GM23338 (cell line): ENCODE measurements around the gene CUEDC1. TPM values are rescaled to one million over a fixed set of nuclear protein-coding genes. Genes with fewer than 3 reads are reported as not detected.
A peak's percentile ranks its signal among the peaks of the same experiment; 100 is the strongest.

Source experiments
- ATAC-seq: fragments of 200-7000 bp; cut with Tn5 transposase; 3 replicates; pipeline ENCODE4 v1.9.1; 2020
- DNase-seq: peaks from one replicate; pipeline ENCODE4 v3.0.0-alpha.2; 2015; ENCODE audit warnings: low spot score
- H2AFZ ChIP-seq: fragments of 200-600 bp; sonication (generic); 2 replicates; pipeline ENCODE4 v1.8.0; 2016; ENCODE audit warnings: antibody characterized with exemption, mild to moderate bottlenecking, moderate library complexity
- H3F3A ChIP-seq: fragments of 200-600 bp; sonication (generic); replicated peaks from 2 replicates; pipeline ENCODE4 v1.8.0; 2017; ENCODE audit warnings: antibody characterized with exemption, mixed run types, low read depth
- H3K27ac ChIP-seq: fragments of 200-600 bp; sonication (generic); 2 replicates; pipeline ENCODE4 v1.6.1; 2016; ENCODE audit warnings: low read depth
- H3K27me3 ChIP-seq: fragments of 200-600 bp; sonication (generic); 2 replicates; pipeline ENCODE4 v1.8.0; 2016; ENCODE audit warnings: mild to moderate bottlenecking, mixed run types, moderate library complexity; ENCODE audit not compliant: insufficient read depth
- H3K36me3 ChIP-seq: fragments of 200-600 bp; sonication (generic); 2 replicates; pipeline ENCODE4 v1.8.0; 2016; ENCODE audit warnings: mild to moderate bottlenecking; ENCODE audit not compliant: insufficient read depth
- H3K4me1 ChIP-seq: fragments of 200-600 bp; sonication (generic); 2 replicates; pipeline ENCODE4 v1.8.0; 2016; ENCODE audit warnings: mild to moderate bottlenecking, moderate library complexity; ENCODE audit not compliant: insufficient read depth
- H3K4me2 ChIP-seq: fragments of 200-600 bp; sonication (generic); 2 replicates; pipeline ENCODE4 v1.7.1; 2017; ENCODE audit warnings: mixed run types
- H3K4me3 ChIP-seq: fragments of 200-600 bp; sonication (generic); 2 replicates; pipeline ENCODE4 v1.6.1; 2016; ENCODE audit warnings: mixed run types
- H3K79me2 ChIP-seq: fragments of 200-600 bp; sonication (generic); replicated peaks from 2 replicates; pipeline ENCODE4 v1.8.0; 2017; ENCODE audit warnings: mild to moderate bottlenecking; ENCODE audit not compliant: insufficient read depth
- H3K9me2 ChIP-seq: fragments of 200-600 bp; sonication (generic); 2 replicates; pipeline ENCODE4 v1.8.0; 2017; ENCODE audit not compliant: insufficient read depth
- H4K20me1 ChIP-seq: fragments of 200-600 bp; sonication (generic); replicated peaks from 2 replicates; pipeline ENCODE4 v1.8.0; 2017; ENCODE audit warnings: mild to moderate bottlenecking; ENCODE audit not compliant: insufficient read depth
- H3K27ac Mint-ChIP-seq: 2 replicates; pipeline ENCODE4 v1.8.0; 2020; ENCODE audit warnings: inconsistent platforms, mild to moderate bottlenecking, moderate library complexity, mixed read lengths
- H3K27me3 Mint-ChIP-seq: 3 replicates; pipeline ENCODE4 v1.8.0; 2022; ENCODE audit warnings: low read depth, mild to moderate bottlenecking, moderate library complexity, mixed read lengths, inconsistent platforms; ENCODE audit not compliant: insufficient read depth, poor library complexity
- H3K36me3 Mint-ChIP-seq: 3 replicates; pipeline ENCODE4 v1.8.0; 2021; ENCODE audit warnings: low read depth, mild to moderate bottlenecking, inconsistent platforms, moderate library complexity, mixed read lengths
- H3K4me1 Mint-ChIP-seq: 3 replicates; pipeline ENCODE4 v1.8.0; 2020; ENCODE audit warnings: mild to moderate bottlenecking, inconsistent platforms, mixed read lengths
- H3K4me3 Mint-ChIP-seq: 3 replicates; pipeline ENCODE4 v1.8.0; 2021; ENCODE audit warnings: moderate library complexity, mild to moderate bottlenecking, inconsistent platforms, mixed read lengths
- H3K9me3 Mint-ChIP-seq: 3 replicates; pipeline ENCODE4 v1.8.0; 2020; ENCODE audit warnings: moderate library complexity, mild to moderate bottlenecking, inconsistent platforms, mixed read lengths
- CREB1 ChIP-seq: fragments of 250-450 bp; sonication (Bioruptor Pico); IDR thresholded peaks from 2 replicates; pipeline ENCODE4 v1.5.0; 2020; ENCODE audit warnings: low read depth, mild to moderate bottlenecking, moderate library complexity
- EZH2phosphoT487 ChIP-seq: fragments of 200-600 bp; sonication (generic); IDR thresholded peaks from one replicate; pipeline ENCODE4 v1.8.1; 2018; ENCODE audit warnings: antibody characterized with exemption; ENCODE audit not compliant: unreplicated experiment
- JUNB ChIP-seq: IDR thresholded peaks from one replicate; pipeline ENCODE4 v1.6.1; 2016; ENCODE audit warnings: antibody characterized with exemption; ENCODE audit not compliant: unreplicated experiment
- POLR2AphosphoS5 ChIP-seq: IDR thresholded peaks from 2 replicates; pipeline ENCODE4 v1.6.1; 2016; ENCODE audit warnings: antibody characterized with exemption, low read depth
- STAT1 ChIP-seq: IDR thresholded peaks from one replicate; pipeline ENCODE4 v1.6.1; 2016; ENCODE audit warnings: antibody characterized with exemption; ENCODE audit not compliant: unreplicated experiment
- ZNF114 ChIP-seq: fragments of 250-450 bp; sonication (Bioruptor Pico); IDR thresholded peaks from 2 replicates; pipeline ENCODE4 v1.5.0; 2020; ENCODE audit warnings: mild to moderate bottlenecking, moderate library complexity
- polyA plus RNA-seq: library from polyadenylated mRNA; unstranded; fragments of >200 nt; fragmentation: Nextera tagmentation; extraction: Ambion mirVana; gene quantifications from 2 replicates; pipeline ENCODE4 v1.2.1, GENCODE V29; 2016
- total RNA-seq: library from RNA; depleted of rRNA; stranded (reverse); fragments of >200 nt; shearing (Covaris generic); gene quantifications from 2 replicates; pipeline ENCODE4 v1.2.3, GENCODE V29; 2014
- TF ChIP-seq, protein P1 (sequence below): IDR thresholded peaks from one replicate; pipeline ENCODE4 v1.6.1; 2018; ENCODE audit warnings: antibody characterized with exemption; ENCODE audit not compliant: unreplicated experiment
- TF ChIP-seq, protein P2 (sequence below): IDR thresholded peaks from 2 replicates; pipeline ENCODE4 v1.6.1; 2016; ENCODE audit warnings: antibody characterized with exemption
- TF ChIP-seq, protein P3 (sequence below), 2 experiments: fragments of 200-600 bp in 1 of 2; sonication (generic) in 1 of 2; conservative IDR thresholded peaks; 2 replicates each; pipeline versions ENCODE4 v1.5.1 to v1.6.1; 2016 to 2017; ENCODE audit warnings: antibody characterized with exemption in 2 of 2, low read depth in 2 of 2, mild to moderate bottlenecking in 2 of 2, moderate library complexity in 1 of 2
- TF ChIP-seq, protein P4 (sequence below): fragments of 250-450 bp; sonication (Bioruptor Pico); IDR thresholded peaks from 2 replicates; pipeline ENCODE4 v1.5.0; 2020; ENCODE audit warnings: mild to moderate bottlenecking, moderate library complexity

The CUEDC1 gene
- total and polyA plus RNA-seq, 2 experiments from 2014 or later, result 3.0 to 7.7 TPM

DNA sequence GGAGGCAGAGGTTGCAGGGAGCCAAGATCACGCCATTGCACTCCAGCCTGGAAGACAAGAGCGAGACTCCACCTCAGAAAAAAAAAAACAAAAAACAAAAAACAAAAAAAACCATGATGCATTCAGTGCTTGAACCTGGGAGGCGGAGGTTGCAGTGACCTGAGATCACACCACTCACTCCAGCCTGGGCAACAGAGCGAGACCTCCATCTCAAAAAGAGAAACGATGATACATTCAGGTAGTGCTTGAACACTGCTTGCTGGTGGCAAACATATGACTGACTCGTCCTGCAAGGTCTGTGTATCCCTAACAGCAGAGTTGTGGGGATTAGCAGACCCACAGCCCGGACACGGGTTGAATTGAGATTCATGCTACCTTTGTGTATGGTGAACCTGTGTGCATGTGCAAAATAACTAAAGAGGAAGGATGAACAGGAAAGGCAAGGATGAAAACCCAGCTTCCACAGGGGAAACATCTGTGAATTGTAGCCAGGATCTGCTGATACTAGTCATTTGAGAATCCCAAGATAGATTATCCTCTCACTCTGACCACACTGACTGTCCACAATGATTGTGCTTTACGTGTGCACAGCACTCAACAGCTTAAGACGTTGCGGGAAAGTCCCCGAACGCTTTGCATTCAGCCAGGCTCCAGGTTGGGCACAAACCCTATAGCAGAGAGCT lies 53.0 kb downstream of the CUEDC1 start:
- H3K79me2 ChIP-seq, result no peaks in the 10 kb centered on the region
- peaks cover 30% of the 10 kb centered on the region for H3K4me1 ChIP-seq
- 0 out of 2 replicates have a peak, but pooled peaks cover 4% of the 10 kb centered on the region for H3F3A ChIP-seq
- no peaks in the 10 kb centered on the region; the same call in 2 of the 3 replicates for H3K9me3 Mint-ChIP-seq
- no peak for ATAC-seq
- H4K20me1 ChIP-seq, result no peaks in the 10 kb centered on the region
- no peak overlapping the region for H3K27ac ChIP-seq
- peaks cover 69% of the 10 kb centered on the region for H3K4me1 Mint-ChIP-seq
- DNase-seq, result no peak
- no peak overlapping the region for H2AFZ ChIP-seq
- H3K4me3 ChIP-seq, result no peak overlapping the region
- 0 out of 2 replicates have a peak overlapping the region, but pooled peaks have one; percentile 52 for H3K27ac Mint-ChIP-seq
- no peaks in the 10 kb centered on the region; the same call in 2 of the 3 replicates for H3K36me3 Mint-ChIP-seq
- H3K9me2 ChIP-seq, result no peaks in the 10 kb centered on the region
- no peak for TF ChIP-seq JUNB
- TF ChIP-seq, protein P1, sequence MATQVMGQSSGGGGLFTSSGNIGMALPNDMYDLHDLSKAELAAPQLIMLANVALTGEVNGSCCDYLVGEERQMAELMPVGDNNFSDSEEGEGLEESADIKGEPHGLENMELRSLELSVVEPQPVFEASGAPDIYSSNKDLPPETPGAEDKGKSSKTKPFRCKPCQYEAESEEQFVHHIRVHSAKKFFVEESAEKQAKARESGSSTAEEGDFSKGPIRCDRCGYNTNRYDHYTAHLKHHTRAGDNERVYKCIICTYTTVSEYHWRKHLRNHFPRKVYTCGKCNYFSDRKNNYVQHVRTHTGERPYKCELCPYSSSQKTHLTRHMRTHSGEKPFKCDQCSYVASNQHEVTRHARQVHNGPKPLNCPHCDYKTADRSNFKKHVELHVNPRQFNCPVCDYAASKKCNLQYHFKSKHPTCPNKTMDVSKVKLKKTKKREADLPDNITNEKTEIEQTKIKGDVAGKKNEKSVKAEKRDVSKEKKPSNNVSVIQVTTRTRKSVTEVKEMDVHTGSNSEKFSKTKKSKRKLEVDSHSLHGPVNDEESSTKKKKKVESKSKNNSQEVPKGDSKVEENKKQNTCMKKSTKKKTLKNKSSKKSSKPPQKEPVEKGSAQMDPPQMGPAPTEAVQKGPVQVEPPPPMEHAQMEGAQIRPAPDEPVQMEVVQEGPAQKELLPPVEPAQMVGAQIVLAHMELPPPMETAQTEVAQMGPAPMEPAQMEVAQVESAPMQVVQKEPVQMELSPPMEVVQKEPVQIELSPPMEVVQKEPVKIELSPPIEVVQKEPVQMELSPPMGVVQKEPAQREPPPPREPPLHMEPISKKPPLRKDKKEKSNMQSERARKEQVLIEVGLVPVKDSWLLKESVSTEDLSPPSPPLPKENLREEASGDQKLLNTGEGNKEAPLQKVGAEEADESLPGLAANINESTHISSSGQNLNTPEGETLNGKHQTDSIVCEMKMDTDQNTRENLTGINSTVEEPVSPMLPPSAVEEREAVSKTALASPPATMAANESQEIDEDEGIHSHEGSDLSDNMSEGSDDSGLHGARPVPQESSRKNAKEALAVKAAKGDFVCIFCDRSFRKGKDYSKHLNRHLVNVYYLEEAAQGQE, result no peak
- TF ChIP-seq, protein P2, sequence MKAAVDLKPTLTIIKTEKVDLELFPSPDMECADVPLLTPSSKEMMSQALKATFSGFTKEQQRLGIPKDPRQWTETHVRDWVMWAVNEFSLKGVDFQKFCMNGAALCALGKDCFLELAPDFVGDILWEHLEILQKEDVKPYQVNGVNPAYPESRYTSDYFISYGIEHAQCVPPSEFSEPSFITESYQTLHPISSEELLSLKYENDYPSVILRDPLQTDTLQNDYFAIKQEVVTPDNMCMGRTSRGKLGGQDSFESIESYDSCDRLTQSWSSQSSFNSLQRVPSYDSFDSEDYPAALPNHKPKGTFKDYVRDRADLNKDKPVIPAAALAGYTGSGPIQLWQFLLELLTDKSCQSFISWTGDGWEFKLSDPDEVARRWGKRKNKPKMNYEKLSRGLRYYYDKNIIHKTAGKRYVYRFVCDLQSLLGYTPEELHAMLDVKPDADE, result no peak
- no peak for TF ChIP-seq STAT1
- TF ChIP-seq, protein P3, sequence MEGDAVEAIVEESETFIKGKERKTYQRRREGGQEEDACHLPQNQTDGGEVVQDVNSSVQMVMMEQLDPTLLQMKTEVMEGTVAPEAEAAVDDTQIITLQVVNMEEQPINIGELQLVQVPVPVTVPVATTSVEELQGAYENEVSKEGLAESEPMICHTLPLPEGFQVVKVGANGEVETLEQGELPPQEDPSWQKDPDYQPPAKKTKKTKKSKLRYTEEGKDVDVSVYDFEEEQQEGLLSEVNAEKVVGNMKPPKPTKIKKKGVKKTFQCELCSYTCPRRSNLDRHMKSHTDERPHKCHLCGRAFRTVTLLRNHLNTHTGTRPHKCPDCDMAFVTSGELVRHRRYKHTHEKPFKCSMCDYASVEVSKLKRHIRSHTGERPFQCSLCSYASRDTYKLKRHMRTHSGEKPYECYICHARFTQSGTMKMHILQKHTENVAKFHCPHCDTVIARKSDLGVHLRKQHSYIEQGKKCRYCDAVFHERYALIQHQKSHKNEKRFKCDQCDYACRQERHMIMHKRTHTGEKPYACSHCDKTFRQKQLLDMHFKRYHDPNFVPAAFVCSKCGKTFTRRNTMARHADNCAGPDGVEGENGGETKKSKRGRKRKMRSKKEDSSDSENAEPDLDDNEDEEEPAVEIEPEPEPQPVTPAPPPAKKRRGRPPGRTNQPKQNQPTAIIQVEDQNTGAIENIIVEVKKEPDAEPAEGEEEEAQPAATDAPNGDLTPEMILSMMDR (conservative IDR thresholded peaks at IDR 0.05; ENCODE audit: low read depth in 2 of 2), result no peak
- no peak for TF ChIP-seq ZNF114
- TF ChIP-seq, protein P4, sequence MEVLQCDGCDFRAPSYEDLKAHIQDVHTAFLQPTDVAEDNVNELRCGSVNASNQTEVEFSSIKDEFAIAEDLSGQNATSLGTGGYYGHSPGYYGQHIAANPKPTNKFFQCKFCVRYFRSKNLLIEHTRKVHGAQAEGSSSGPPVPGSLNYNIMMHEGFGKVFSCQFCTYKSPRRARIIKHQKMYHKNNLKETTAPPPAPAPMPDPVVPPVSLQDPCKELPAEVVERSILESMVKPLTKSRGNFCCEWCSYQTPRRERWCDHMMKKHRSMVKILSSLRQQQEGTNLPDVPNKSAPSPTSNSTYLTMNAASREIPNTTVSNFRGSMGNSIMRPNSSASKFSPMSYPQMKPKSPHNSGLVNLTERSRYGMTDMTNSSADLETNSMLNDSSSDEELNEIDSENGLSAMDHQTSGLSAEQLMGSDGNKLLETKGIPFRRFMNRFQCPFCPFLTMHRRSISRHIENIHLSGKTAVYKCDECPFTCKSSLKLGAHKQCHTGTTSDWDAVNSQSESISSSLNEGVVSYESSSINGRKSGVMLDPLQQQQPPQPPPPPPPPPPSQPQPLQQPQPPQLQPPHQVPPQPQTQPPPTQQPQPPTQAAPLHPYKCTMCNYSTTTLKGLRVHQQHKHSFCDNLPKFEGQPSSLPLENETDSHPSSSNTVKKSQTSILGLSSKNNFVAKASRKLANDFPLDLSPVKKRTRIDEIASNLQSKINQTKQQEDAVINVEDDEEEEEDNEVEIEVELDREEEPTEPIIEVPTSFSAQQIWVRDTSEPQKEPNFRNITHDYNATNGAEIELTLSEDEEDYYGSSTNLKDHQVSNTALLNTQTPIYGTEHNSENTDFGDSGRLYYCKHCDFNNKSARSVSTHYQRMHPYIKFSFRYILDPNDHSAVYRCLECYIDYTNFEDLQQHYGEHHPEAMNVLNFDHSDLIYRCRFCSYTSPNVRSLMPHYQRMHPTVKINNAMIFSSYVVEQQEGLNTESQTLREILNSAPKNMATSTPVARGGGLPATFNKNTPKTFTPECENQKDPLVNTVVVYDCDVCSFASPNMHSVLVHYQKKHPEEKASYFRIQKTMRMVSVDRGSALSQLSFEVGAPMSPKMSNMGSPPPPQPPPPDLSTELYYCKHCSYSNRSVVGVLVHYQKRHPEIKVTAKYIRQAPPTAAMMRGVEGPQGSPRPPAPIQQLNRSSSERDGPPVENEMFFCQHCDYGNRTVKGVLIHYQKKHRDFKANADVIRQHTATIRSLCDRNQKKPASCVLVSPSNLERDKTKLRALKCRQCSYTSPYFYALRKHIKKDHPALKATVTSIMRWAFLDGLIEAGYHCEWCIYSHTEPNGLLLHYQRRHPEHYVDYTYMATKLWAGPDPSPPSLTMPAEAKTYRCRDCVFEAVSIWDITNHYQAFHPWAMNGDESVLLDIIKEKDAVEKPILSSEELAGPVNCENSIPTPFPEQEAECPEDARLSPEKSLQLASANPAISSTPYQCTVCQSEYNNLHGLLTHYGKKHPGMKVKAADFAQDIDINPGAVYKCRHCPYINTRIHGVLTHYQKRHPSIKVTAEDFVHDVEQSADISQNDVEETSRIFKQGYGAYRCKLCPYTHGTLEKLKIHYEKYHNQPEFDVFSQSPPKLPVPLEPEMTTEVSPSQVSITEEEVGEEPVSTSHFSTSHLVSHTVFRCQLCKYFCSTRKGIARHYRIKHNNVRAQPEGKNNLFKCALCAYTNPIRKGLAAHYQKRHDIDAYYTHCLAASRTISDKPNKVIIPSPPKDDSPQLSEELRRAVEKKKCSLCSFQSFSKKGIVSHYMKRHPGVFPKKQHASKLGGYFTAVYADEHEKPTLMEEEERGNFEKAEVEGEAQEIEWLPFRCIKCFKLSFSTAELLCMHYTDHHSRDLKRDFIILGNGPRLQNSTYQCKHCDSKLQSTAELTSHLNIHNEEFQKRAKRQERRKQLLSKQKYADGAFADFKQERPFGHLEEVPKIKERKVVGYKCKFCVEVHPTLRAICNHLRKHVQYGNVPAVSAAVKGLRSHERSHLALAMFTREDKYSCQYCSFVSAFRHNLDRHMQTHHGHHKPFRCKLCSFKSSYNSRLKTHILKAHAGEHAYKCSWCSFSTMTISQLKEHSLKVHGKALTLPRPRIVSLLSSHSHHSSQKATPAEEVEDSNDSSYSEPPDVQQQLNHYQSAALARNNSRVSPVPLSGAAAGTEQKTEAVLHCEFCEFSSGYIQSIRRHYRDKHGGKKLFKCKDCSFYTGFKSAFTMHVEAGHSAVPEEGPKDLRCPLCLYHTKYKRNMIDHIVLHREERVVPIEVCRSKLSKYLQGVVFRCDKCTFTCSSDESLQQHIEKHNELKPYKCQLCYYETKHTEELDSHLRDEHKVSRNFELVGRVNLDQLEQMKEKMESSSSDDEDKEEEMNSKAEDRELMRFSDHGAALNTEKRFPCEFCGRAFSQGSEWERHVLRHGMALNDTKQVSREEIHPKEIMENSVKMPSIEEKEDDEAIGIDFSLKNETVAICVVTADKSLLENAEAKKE (CRISPR knock-in tag), result no peak
- TF ChIP-seq POLR2AphosphoS5, result no peak
- TF ChIP-seq EZH2phosphoT487, result no peak
- TF ChIP-seq CREB1 (CRISPR knock-in tag), result no peak
- peaks cover 11% of the 10 kb centered on the region for H3K27me3 Mint-ChIP-seq
- no peak overlapping the region for H3K4me2 ChIP-seq
- H3K4me3 Mint-ChIP-seq, result no peak overlapping the region
- H3K27me3 ChIP-seq, result no peaks in the 10 kb centered on the region
- no peaks in the 10 kb centered on the region for H3K36me3 ChIP-seq
